ENCODE results near the gene PRKX. TPM values are rescaled to one million over a fixed set of nuclear protein-coding genes. Genes with fewer than 3 reads are reported as not detected.
"Not testable (repeated sequence)": the region's sequence is repeated elsewhere in the genome, so short reads cannot be mapped to it uniquely, and the experiment has no call there.

Gene PRKX
- total RNA-seq, 1 donor from 2014 or later: 57.6 TPM

GRCh38 chrX:3711331-3711917 lies 2.0 kb downstream of the PRKX start:
- peak; percentile 39 for DNase-seq (ENCODE audit: low read depth)

GRCh38 chrX:3707673-3708274 lies 5.7 kb downstream of the PRKX start:
- not testable (repeated sequence) for DNase-seq (ENCODE audit: low read depth)

GRCh38 chrX:3706481-3706880 lies 7.0 kb downstream of the PRKX start:
- DNase-seq (ENCODE audit: low read depth): no peak

- not testable (repeated sequence) for DNase-seq (ENCODE audit: low read depth)
These were observed 10.2 kb downstream of the PRKX start for GRCh38 chrX:3703251-3703650.

- not testable (repeated sequence) for DNase-seq (ENCODE audit: low read depth)
These were observed 11.4 kb downstream of the PRKX start for GRCh38 chrX:3702095-3702494.

GRCh38 chrX:3701445-3701928 lies 12.0 kb downstream of the PRKX start:
- not testable (repeated sequence) for DNase-seq (ENCODE audit: low read depth)

GRCh38 chrX:3699821-3700381 lies 13.5 kb downstream of the PRKX start:
- DNase-seq (ENCODE audit: low read depth): peak; percentile 80

GRCh38 chrX:3697701-3698279 lies 15.7 kb downstream of the PRKX start:
- DNase-seq (ENCODE audit: low read depth): peak; percentile 78

GRCh38 chrX:3697220-3697684 lies 16.2 kb downstream of the PRKX start:
- no peak for DNase-seq (ENCODE audit: low read depth)

- DNase-seq (ENCODE audit: low read depth): no peak
These were observed 17.9 kb downstream of the PRKX start for GRCh38 chrX:3695536-3695935.

GRCh38 chrX:3690140-3690539 lies 23.3 kb downstream of the PRKX start:
- DNase-seq (ENCODE audit: low read depth): no peak

- not testable (repeated sequence) for DNase-seq (ENCODE audit: low read depth)
These were observed 30.2 kb downstream of the PRKX start for GRCh38 chrX:3683236-3683635.

- no peak for DNase-seq (ENCODE audit: low read depth)
These were observed 33.0 kb downstream of the PRKX start for GRCh38 chrX:3680459-3680858.

GRCh38 chrX:3679669-3680068 lies 33.8 kb downstream of the PRKX start:
- no peak for DNase-seq (ENCODE audit: low read depth)

GRCh38 chrX:3678328-3678727 lies 35.1 kb downstream of the PRKX start:
- DNase-seq (ENCODE audit: low read depth): no peak

- DNase-seq (ENCODE audit: low read depth): no peak
These were observed 38.6 kb downstream of the PRKX start for GRCh38 chrX:3674881-3675280.

GRCh38 chrX:3669841-3670475 lies 43.5 kb downstream of the PRKX start:
- no peak for DNase-seq (ENCODE audit: low read depth)

- no peak for DNase-seq (ENCODE audit: low read depth)
These were observed 46.5 kb downstream of the PRKX start for GRCh38 chrX:3666975-3667374.

- DNase-seq (ENCODE audit: low read depth): no peak
These were observed 48.5 kb downstream of the PRKX start for GRCh38 chrX:3664921-3665320.

- DNase-seq (ENCODE audit: low read depth): not testable (repeated sequence)
These were observed 49.7 kb downstream of the PRKX start for GRCh38 chrX:3663576-3664250.

GRCh38 chrX:3659761-3660160 lies 53.7 kb downstream of the PRKX start:
- DNase-seq (ENCODE audit: low read depth): no peak

Measured in myocyte (in vitro differentiated cells).